Hepatocyte (in vitro differentiated cells): ENCODE results near the gene OTOL1. TPM values are rescaled to one million over a fixed set of nuclear protein-coding genes. Genes with fewer than 3 reads are reported as not detected.

ENCODE experiments used
- DNase-seq: peaks from one replicate; pipeline ENCODE4 v3.0.0-alpha.2; 2016; ENCODE audit warnings: low spot score
- H2AFZ ChIP-seq: fragments of 200-600 bp; sonication (generic); 2 replicates; pipeline ENCODE4 v1.6.0; 2016; ENCODE audit warnings: antibody characterized with exemption, mild to moderate bottlenecking
- H3K27ac ChIP-seq: fragments of 200-600 bp; sonication (generic); 2 replicates; pipeline ENCODE4 v1.5.1; 2016; ENCODE audit warnings: mild to moderate bottlenecking
- H3K27me3 ChIP-seq: fragments of 200-600 bp; sonication (generic); 2 replicates; pipeline ENCODE4 v1.6.1; 2016
- H3K36me3 ChIP-seq: fragments of 200-600 bp; sonication (generic); replicated peaks from 2 replicates; pipeline ENCODE4 v1.5.1; 2016; ENCODE audit warnings: low read depth; ENCODE audit not compliant: insufficient read depth
- H3K4me1 ChIP-seq: fragments of 200-600 bp; sonication (generic); 2 replicates; pipeline ENCODE4 v1.5.1; 2016; ENCODE audit warnings: mild to moderate bottlenecking, moderate library complexity; ENCODE audit not compliant: insufficient read depth
- H3K4me2 ChIP-seq: fragments of 200-600 bp; sonication (generic); 2 replicates; pipeline ENCODE4 v1.6.0; 2016
- H3K4me3 ChIP-seq: fragments of 200-600 bp; sonication (generic); 2 replicates; pipeline ENCODE4 v1.5.1; 2016; ENCODE audit warnings: mild to moderate bottlenecking
- H3K79me2 ChIP-seq: fragments of 200-600 bp; sonication (generic); 2 replicates; pipeline ENCODE4 v1.6.0; 2017; ENCODE audit warnings: mild to moderate bottlenecking
- H3K9me2 ChIP-seq: fragments of 200-600 bp; sonication (generic); replicated peaks from 2 replicates; pipeline ENCODE4 v1.6.0; 2017; ENCODE audit warnings: mild to moderate bottlenecking; ENCODE audit not compliant: insufficient read depth
- H3K9me3 ChIP-seq: fragments of 200-600 bp; sonication (generic); 2 replicates; pipeline ENCODE4 v1.5.1; 2016; ENCODE audit warnings: low read depth, mild to moderate bottlenecking
- H4K20me1 ChIP-seq: fragments of 200-600 bp; sonication (generic); 2 replicates; pipeline ENCODE4 v1.6.0; 2016; ENCODE audit warnings: mild to moderate bottlenecking; ENCODE audit not compliant: insufficient read depth, poor library complexity, severe bottlenecking
- EZH2 ChIP-seq: fragments of 200-600 bp; sonication (generic); IDR thresholded peaks from 2 replicates; pipeline ENCODE4 v1.6.1; 2016; ENCODE audit warnings: antibody characterized with exemption, mild to moderate bottlenecking, borderline replicate concordance
- EZH2phosphoT487 ChIP-seq: fragments of 200-600 bp; sonication (generic); IDR thresholded peaks from one replicate; pipeline ENCODE4 v1.6.1; 2018; ENCODE audit warnings: antibody characterized with exemption, mild to moderate bottlenecking, low read depth, moderate library complexity; ENCODE audit not compliant: unreplicated experiment, severe bottlenecking
- WGBS: methylation state at CpG from one replicate; pipeline ENCODE4 v1.1.6; 2016; ENCODE audit warnings: low lambda C conversion rate; ENCODE audit errors: missing lambda C conversion rate; 5-methylcytosine and 5-hydroxymethylcytosine counted together
- polyA plus RNA-seq: library from polyadenylated mRNA; unstranded; fragments of >200 nt; fragmentation: Nextera tagmentation; extraction: Ambion mirVana; gene quantifications from 2 replicates; pipeline ENCODE4 v1.2.1, GENCODE V29; 2016
- total RNA-seq: library from RNA; depleted of rRNA; stranded (reverse); fragments of >200 nt; gene quantifications from 2 replicates; pipeline ENCODE4 v1.2.3, GENCODE V29; 2014
- TF ChIP-seq, protein P1 (sequence below): fragments of 200-600 bp; sonication (generic); IDR thresholded peaks from 2 replicates; pipeline ENCODE4 v1.5.1; 2016; ENCODE audit warnings: antibody characterized with exemption, mild to moderate bottlenecking; ENCODE audit not compliant: poor library complexity

OTOL1 gene
- total and polyA plus RNA-seq, 2 experiments from 2014 or later = not detected

DNA sequence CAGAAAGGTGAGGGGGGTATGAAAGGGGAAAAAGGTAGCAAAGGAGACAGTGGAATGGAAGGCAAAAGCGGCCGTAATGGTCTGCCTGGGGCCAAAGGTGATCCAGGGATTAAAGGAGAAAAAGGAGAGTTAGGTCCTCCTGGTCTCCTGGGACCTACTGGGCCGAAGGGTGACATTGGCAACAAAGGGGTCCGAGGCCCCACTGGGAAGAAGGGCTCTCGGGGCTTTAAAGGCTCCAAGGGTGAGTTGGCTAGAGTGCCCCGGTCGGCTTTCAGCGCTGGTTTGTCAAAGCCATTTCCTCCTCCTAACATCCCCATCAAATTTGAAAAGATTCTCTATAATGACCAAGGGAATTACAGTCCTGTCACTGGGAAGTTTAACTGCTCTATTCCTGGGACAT is 6.7 kb downstream of the OTOL1 start:
- Histone ChIP-seq H3K9me2 (no peaks in the 10 kb centered on the region), H3K9me3 (no peaks in the 10 kb centered on the region), H3K36me3 (no peaks in the 10 kb centered on the region), H3K27ac (no peak overlapping the region), H3K4me2 (no peak overlapping the region), H3K4me3 (no peak overlapping the region), H4K20me1 (no peaks in the 10 kb centered on the region), H2AFZ (no peak overlapping the region), H3K4me1 (no peaks in the 10 kb centered on the region), H3K79me2 (no peaks in the 10 kb centered on the region), H3K27me3 (no peaks in the 10 kb centered on the region)
- WGBS = 95% methylated on average over 6 of the region's 8 CpGs
- TF ChIP-seq EZH2phosphoT487 = no peak
- TF ChIP-seq, protein P1, sequence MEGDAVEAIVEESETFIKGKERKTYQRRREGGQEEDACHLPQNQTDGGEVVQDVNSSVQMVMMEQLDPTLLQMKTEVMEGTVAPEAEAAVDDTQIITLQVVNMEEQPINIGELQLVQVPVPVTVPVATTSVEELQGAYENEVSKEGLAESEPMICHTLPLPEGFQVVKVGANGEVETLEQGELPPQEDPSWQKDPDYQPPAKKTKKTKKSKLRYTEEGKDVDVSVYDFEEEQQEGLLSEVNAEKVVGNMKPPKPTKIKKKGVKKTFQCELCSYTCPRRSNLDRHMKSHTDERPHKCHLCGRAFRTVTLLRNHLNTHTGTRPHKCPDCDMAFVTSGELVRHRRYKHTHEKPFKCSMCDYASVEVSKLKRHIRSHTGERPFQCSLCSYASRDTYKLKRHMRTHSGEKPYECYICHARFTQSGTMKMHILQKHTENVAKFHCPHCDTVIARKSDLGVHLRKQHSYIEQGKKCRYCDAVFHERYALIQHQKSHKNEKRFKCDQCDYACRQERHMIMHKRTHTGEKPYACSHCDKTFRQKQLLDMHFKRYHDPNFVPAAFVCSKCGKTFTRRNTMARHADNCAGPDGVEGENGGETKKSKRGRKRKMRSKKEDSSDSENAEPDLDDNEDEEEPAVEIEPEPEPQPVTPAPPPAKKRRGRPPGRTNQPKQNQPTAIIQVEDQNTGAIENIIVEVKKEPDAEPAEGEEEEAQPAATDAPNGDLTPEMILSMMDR = no peak
- no peak for TF ChIP-seq EZH2
- DNase-seq = no peak

DNA sequence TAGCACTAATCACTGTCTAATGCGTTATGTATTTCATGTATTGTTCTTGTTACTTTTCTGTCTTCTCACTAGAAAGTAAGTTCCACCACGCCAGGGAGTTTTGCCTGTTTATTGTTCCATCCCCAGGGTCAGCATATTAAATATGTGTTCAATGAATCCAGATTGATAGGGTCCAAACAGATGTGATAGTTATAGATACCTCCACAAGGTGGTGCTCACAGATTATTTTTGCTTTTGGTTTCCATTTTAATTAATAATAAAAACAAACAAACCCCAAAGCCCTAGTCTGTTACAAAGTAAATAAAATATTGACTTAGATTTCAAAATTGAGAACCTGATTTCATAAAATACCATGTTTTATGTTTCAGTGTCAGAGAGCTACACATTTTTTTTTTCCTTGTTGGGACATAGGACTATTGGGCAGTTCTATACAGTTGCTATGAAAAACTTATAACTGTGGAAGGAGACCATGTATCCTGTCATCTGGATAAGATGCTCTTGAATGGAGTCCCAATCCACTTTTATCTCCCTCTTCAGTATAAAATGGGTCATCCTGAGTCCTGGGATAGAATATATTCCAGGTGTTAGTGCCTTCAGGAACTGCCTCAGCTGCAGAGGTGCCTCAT is 12.4 kb downstream of the OTOL1 start:
- Histone ChIP-seq H3K27me3 (no peaks in the 10 kb centered on the region), H3K4me2 (no peak overlapping the region), H3K4me3 (no peak overlapping the region), H3K36me3 (no peaks in the 10 kb centered on the region), H3K9me3 (no peaks in the 10 kb centered on the region), H3K4me1 (no peaks in the 10 kb centered on the region), H3K9me2 (no peaks in the 10 kb centered on the region), H2AFZ (no peak overlapping the region), H4K20me1 (no peaks in the 10 kb centered on the region), H3K27ac (no peak overlapping the region), H3K79me2 (no peaks in the 10 kb centered on the region)
- no peak for TF ChIP-seq EZH2phosphoT487
- TF ChIP-seq, protein P1 = peak; percentile 58
- 76% methylated on average over 2 of the region's 2 CpGs for WGBS
- DNase-seq = no peak

DNA sequence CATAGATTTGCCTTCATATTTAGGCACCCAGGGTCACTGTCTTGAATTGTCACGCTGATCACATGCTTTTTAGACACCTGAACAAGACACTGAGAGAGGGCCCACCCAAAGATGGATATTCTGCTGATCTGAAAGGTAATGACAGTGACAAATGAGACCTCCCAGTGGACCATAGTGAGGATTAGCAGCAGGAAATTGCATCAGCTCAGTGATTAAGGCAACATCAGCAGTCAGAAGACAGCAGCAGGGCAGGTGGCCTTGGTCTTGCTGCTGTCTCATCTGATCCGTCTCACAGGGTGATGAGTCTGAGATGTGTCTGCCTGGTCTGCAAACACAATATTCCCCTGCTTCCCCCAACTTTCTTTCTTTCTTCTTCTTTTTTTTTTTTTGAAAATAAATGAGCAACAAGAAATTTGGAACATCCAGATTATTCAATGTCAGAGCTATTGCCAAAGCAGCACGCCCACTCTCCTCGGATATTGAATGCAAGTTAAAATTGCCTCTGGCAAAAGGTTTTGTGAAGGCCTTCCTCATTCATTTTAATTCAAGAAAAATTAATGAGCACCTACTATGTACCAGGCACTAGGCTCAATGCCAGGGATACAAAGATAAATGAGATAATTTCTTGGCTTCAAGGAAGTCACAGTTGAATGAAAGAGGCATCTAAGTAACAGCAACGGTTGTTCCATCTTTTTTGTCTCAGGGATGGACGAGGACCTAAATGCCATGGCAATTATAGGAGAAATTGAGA is 14.1 kb downstream of the OTOL1 start:
- no peaks in the 10 kb centered on the region for H3K27me3 ChIP-seq
- H3K4me3 ChIP-seq = no peak overlapping the region
- H3K9me2 ChIP-seq = no peaks in the 10 kb centered on the region
- no peak for DNase-seq
- H3K27ac ChIP-seq = no peak overlapping the region
- TF ChIP-seq EZH2phosphoT487 (no peak), EZH2 (no peak)
- TF ChIP-seq, protein P1 = no peak
- no peaks in the 10 kb centered on the region for H3K79me2 ChIP-seq
- WGBS = 88% methylated on average over 6 of the region's 6 CpGs
- no peaks in the 10 kb centered on the region for H4K20me1 ChIP-seq
- H3K4me2 ChIP-seq = no peak overlapping the region
- no peaks in the 10 kb centered on the region for H3K9me3 ChIP-seq
- no peaks in the 10 kb centered on the region for H3K36me3 ChIP-seq
- H2AFZ ChIP-seq = no peak overlapping the region
- H3K4me1 ChIP-seq = no peaks in the 10 kb centered on the region
